A549 (cell line): ENCODE measurements around the gene APOC3.

Source experiments
- CBX8 ChIP-seq: fragments of 200-600 bp; sonication (generic); IDR thresholded peaks from 2 replicates; pipeline ENCODE4 v1.6.1; 2016
- CEBPB ChIP-seq, 2 experiments: fragments of >200 bp in 1 of 2; sonication (Bioruptor Twin) in 1 of 2; formaldehyde crosslinking in 1 of 2; IDR thresholded peaks; 2 replicates each; pipeline ENCODE4 v1.6.1; 2012 to 2016
- CTCF ChIP-seq: fragments of >200 bp; sonication (Bioruptor Twin); formaldehyde crosslinking; IDR thresholded peaks from 3 replicates; pipeline ENCODE4 v1.5.1; 2016
- EP300 ChIP-seq, 2 experiments: fragments of >200 bp; sonication (Bioruptor Twin); formaldehyde crosslinking; IDR thresholded peaks; 2 replicates in 1 of 2; 3 replicates in 1 of 2; pipeline ENCODE4 v1.6.1; 2016 to 2017
- GATA3 ChIP-seq: IDR thresholded peaks from 2 replicates; pipeline ENCODE4 v1.6.1; 2012; ENCODE audit warnings: borderline replicate concordance
- KDM1A ChIP-seq: fragments of 200-600 bp; sonication (generic); IDR thresholded peaks from 2 replicates; pipeline ENCODE4 v1.6.1; 2016; ENCODE audit warnings: low read depth, mild to moderate bottlenecking
- POLR2A ChIP-seq: IDR thresholded peaks from 2 replicates; pipeline ENCODE4 v1.6.1; 2012; ENCODE audit warnings: mild to moderate bottlenecking, low read length
- RAD21 ChIP-seq, 2 experiments: fragments of >200 bp in 1 of 2; sonication (Bioruptor Twin) in 1 of 2; formaldehyde crosslinking in 1 of 2; IDR thresholded peaks in 1 of 2; conservative IDR thresholded peaks in 1 of 2; 2 replicates in 1 of 2; 3 replicates in 1 of 2; pipeline ENCODE4 v1.6.1; 2012 to 2018; ENCODE audit warnings: inconsistent platforms in 1 of 2
- RCOR1 ChIP-seq: fragments of 150-350 bp; IDR thresholded peaks from 2 replicates; pipeline ENCODE4 v1.6.1; 2014; ENCODE audit warnings: antibody characterized with exemption, low read length, low read depth
- RFX5 ChIP-seq: fragments of 450-650 bp; IDR thresholded peaks from 2 replicates; pipeline ENCODE4 v1.7.1; 2014; ENCODE audit warnings: antibody characterized with exemption, mild to moderate bottlenecking, moderate library complexity
- ZSCAN20 ChIP-seq: fragments of 250-450 bp; sonication (Bioruptor Pico); IDR thresholded peaks from 2 replicates; pipeline ENCODE4 v1.8.0; 2022; ENCODE audit warnings: mild to moderate bottlenecking, moderate library complexity

DNA sequence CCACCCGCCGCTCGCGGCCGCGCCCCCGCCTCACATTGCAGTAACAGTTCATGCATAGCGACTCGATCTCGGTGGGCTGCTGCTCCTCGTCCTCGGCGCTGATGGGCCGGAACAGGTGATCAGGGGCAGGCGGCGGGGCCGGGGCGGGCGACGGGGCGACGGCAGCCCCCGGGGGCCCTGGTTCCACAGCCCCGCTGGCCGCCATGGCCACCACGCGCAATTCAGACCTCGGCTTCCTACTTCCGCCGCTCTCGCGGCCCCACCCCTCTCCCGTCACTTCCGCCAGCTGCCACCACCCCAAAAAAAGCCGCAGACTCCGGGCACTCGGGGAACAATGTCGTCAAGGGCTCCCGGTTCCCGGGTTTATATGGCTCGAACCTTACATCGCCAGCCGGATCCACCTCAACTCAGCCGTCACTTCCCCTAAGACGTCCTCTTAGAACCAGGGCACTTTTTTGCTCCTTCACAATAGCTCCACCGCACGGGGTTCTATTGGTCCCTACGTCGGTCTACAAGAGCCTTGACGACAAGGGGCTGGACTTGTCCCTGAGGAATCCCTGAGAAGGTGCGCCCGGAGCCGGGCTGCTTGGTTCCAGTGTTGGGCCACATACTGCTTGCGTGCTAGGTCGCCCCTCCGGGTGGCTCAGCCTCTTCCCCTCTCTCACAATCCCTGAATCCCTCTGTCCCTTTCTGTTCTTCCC lies 41.8 kb upstream of the APOC3 start, which contains the start of gene ZPR1:
- TF ChIP-seq CTCF (no peak), RAD21 (conservative IDR thresholded peaks at IDR 0.05 in 1 of 2, IDR thresholded peaks at IDR 0.05 in 1 of 2) (no peak), RFX5 (no peak), GATA3 (no peak), ZSCAN20 (CRISPR knock-in tag) (no peak), EP300 (IDR thresholded peaks at IDR 0.05) (no peak), POLR2A (peak; percentile 76), CEBPB (IDR thresholded peaks at IDR 0.05) (no peak), RCOR1 (no peak), KDM1A (no peak), CBX8 (no peak)
